ENCODE measurements around the gene ARL4C. TPM values are rescaled to one million over a fixed set of nuclear protein-coding genes. Genes with fewer than 3 reads are reported as not detected.

ARL4C gene
- total and polyA plus RNA-seq, 9 donors: 0.94 to 18.3 (median 5.1) TPM

GRCh38 chr2:234451242-234451641, 45.6 kb downstream of the ARL4C start:
- no peak for DNase-seq
- intact Hi-C loops (cut with DNase I): no loop called here
- Histone ChIP-seq H3K4me1 (ENCODE audit: insufficient read depth) (no peaks in the 10 kb centered on the region), H3K4me3 (no peak overlapping the region), H3K27me3 (no peaks in the 10 kb centered on the region), H3K36me3 (no peaks in the 10 kb centered on the region), H3K27ac (no peak overlapping the region), H3K9me3 (no peaks in the 10 kb centered on the region)
- WGBS, 3 donors: 79 to 90% (median 90%) methylated on average over 2 of the region's 2 CpGs
- TF ChIP-seq, protein P1, sequence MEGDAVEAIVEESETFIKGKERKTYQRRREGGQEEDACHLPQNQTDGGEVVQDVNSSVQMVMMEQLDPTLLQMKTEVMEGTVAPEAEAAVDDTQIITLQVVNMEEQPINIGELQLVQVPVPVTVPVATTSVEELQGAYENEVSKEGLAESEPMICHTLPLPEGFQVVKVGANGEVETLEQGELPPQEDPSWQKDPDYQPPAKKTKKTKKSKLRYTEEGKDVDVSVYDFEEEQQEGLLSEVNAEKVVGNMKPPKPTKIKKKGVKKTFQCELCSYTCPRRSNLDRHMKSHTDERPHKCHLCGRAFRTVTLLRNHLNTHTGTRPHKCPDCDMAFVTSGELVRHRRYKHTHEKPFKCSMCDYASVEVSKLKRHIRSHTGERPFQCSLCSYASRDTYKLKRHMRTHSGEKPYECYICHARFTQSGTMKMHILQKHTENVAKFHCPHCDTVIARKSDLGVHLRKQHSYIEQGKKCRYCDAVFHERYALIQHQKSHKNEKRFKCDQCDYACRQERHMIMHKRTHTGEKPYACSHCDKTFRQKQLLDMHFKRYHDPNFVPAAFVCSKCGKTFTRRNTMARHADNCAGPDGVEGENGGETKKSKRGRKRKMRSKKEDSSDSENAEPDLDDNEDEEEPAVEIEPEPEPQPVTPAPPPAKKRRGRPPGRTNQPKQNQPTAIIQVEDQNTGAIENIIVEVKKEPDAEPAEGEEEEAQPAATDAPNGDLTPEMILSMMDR (IDR thresholded peaks at IDR 0.05): no peak
- TF ChIP-seq EP300 (IDR thresholded peaks at IDR 0.05) (no peak), POLR2A (IDR thresholded peaks at IDR 0.05) (no peak)

DNA sequence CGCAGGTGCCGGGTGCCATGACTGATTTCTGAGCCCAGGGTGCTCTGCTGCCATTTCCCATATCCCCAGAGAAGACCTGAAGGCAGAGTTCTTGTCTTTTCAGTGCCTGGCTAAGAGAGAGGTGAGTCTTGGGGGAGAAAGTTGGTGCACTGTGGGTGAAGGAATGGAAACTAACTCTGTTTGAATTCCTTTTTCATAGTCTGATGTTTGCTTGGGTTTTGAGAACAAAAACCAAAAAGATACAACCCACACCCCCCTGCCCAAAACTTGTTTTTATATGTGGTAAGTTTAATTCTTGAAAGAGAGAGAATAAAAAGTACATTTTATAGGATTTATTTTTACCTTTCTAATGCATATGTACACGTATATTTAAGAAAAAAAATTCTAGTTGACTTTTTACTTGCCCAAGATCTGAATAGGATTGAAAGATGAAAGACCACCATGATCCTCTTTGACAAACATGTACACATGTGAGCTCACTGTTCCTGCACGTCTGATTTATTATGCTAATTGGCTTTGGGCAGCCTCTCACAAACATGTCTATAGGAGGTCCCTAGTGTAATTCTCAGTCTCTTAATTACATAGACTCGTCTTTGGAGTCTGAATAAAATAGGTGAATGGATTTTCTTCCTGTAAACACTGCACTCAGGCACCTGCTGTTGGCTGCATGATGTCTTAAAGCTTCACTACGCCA, 46.3 kb downstream of the ARL4C start:
- no peak overlapping the region for H3K4me3 ChIP-seq
- no peaks in the 10 kb centered on the region for H3K9me3 ChIP-seq
- no peaks in the 10 kb centered on the region for H3K36me3 ChIP-seq
- no peak for DNase-seq
- intact Hi-C loops (cut with DNase I): no loop called here
- 71 to 79% (median 77%) methylated on average over 6 of the region's 6 CpGs for WGBS, 3 donors
- no peaks in the 10 kb centered on the region for H3K27me3 ChIP-seq
- TF ChIP-seq EP300 (IDR thresholded peaks at IDR 0.05) (no peak), POLR2A (IDR thresholded peaks at IDR 0.05) (no peak)
- TF ChIP-seq, protein P1 (IDR thresholded peaks at IDR 0.05): no peak
- no peak overlapping the region for H3K27ac ChIP-seq
- no peaks in the 10 kb centered on the region for H3K4me1 ChIP-seq (ENCODE audit: insufficient read depth)

DNA sequence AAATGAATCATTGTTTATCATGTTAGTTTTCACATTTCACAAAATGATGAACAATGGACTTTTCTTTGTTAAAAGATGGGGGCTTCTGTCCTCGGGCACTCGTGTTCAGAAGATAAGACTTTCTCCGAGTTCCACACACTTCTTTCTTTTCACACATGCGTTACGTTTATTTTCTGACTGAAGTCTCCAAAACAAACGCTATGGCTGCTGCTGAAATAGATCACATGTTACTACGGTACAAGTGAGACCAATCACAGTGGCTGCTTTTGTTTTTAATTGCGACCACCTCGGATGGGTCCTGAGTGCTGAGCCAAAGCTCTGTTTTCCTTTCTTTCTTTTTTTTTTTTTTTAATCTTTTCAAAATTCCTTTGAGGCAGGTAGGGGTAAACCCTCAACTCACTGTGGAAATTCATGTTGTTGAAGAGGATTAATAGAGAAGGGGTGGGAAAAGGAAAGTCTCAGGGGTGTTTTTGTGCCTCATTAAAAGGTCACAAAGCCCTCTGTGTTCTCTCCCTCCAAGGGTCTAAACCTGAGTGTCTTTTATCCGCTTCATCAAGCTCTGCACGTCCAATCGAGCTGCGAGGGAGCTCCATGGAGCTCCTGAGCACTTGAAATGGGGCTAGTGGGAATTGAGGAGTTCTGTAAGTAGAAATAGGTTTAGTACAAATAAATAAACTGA, 48.2 kb downstream of the ARL4C start:
- peaks cover 1% of the 10 kb centered on the region for H3K4me1 ChIP-seq (ENCODE audit: insufficient read depth)
- H3K27ac ChIP-seq: no peak overlapping the region
- H3K9me3 ChIP-seq: no peaks in the 10 kb centered on the region
- 63 to 67% (median 66%) methylated on average over 13 of the region's 13 CpGs for WGBS, 3 donors
- no peaks in the 10 kb centered on the region for H3K27me3 ChIP-seq
- no peaks in the 10 kb centered on the region for H3K36me3 ChIP-seq
- DNase-seq: no peak
- intact Hi-C loops (cut with DNase I): no loop called here
- H3K4me3 ChIP-seq: no peak overlapping the region
- TF ChIP-seq POLR2A (IDR thresholded peaks at IDR 0.05) (no peak), EP300 (IDR thresholded peaks at IDR 0.05) (no peak)
- TF ChIP-seq, protein P1 (IDR thresholded peaks at IDR 0.05): no peak

- H3K9me3 ChIP-seq: no peaks in the 10 kb centered on the region
- TF ChIP-seq, protein P1 (IDR thresholded peaks at IDR 0.05): no peak
- TF ChIP-seq POLR2A (IDR thresholded peaks at IDR 0.05): no peak
- TF ChIP-seq EP300 (IDR thresholded peaks at IDR 0.05): no peak
- no peak overlapping the region for H3K27ac ChIP-seq
- intact Hi-C loops (cut with DNase I): no loop called here
- H3K4me1 ChIP-seq (ENCODE audit: insufficient read depth): peaks cover 1% of the 10 kb centered on the region
- 65 to 81% (median 76%) methylated on average over 5 of the region's 5 CpGs for WGBS, 3 donors
- no peaks in the 10 kb centered on the region for H3K27me3 ChIP-seq
- no peak overlapping the region for H3K4me3 ChIP-seq
- no peak for DNase-seq
- no peaks in the 10 kb centered on the region for H3K36me3 ChIP-seq
Observed at GRCh38 chr2:234447963-234448362, 48.9 kb downstream of the ARL4C start.

All from ovary (tissue), 9 donors.